H1 (cell line): Measurements from ENCODE around the gene LGALS1. TPM values are rescaled to one million over a fixed set of nuclear protein-coding genes. Genes with fewer than 3 reads are reported as not detected.

Experiments
- CTCF ChIA-PET: fragments of 300-600 bp; sonication (Branson Sonifier 250); formaldehyde crosslinking; loops from one replicate; lab custom pipeline; 2021; ENCODE audit not compliant: partially characterized antibody; lab: Charles Lee
- POLR2A ChIA-PET: fragments of 300-600 bp; sonication (Branson Sonifier 250); formaldehyde crosslinking; loops from one replicate; lab custom pipeline; 2021; ENCODE audit warnings: inconsistent platforms; ENCODE audit not compliant: partially characterized antibody; lab: Charles Lee
- DNase-seq, 2 experiments: peaks; one replicate each; pipeline versions ENCODE4 v3.0.0 to v3.0.0-alpha.2; 2010 to 2022; ENCODE audit warnings: low spot score in 2 of 2, low read depth in 1 of 2, mixed read lengths in 1 of 2
- FAIRE-seq: peaks from 2 replicates; lab custom pipeline; 2011; peaks lifted over from hg19 to GRCh38; lab: Jason Lieb, UNC
- H2AFZ ChIP-seq: 2 replicates; pipeline ENCODE4 v1.8.1; 2012; ENCODE audit warnings: low read length, inconsistent platforms
- H2AK5ac ChIP-seq: 2 replicates; pipeline ENCODE4 v1.6.1; 2013; ENCODE audit warnings: low read depth, low read length
- H2BK120ac ChIP-seq: replicated peaks from 2 replicates; pipeline ENCODE3; 2013; ENCODE audit warnings: low read depth, low read length, inconsistent platforms
- H2BK12ac ChIP-seq: 2 replicates; pipeline ENCODE4 v1.6.1; 2013; ENCODE audit warnings: low read depth, low read length
- H2BK15ac ChIP-seq: 2 replicates; pipeline ENCODE4 v1.6.1; 2013; ENCODE audit warnings: low read length
- H2BK20ac ChIP-seq: 2 replicates; pipeline ENCODE4 v1.6.1; 2013; ENCODE audit warnings: low read length
- H2BK5ac ChIP-seq: 2 replicates; pipeline ENCODE4 v1.6.1; 2013; ENCODE audit warnings: low read depth, low read length
- H3K14ac ChIP-seq: 2 replicates; pipeline ENCODE4 v1.6.1; 2013; ENCODE audit warnings: inconsistent platforms; ENCODE audit not compliant: insufficient read length
- H3K18ac ChIP-seq: 2 replicates; pipeline ENCODE4 v1.6.1; 2013; ENCODE audit warnings: low read length; ENCODE audit errors: extremely low read depth
- H3K23ac ChIP-seq: 2 replicates; pipeline ENCODE4 v1.6.1; 2013; ENCODE audit warnings: inconsistent platforms; ENCODE audit not compliant: insufficient read length
- H3K23me2 ChIP-seq: 2 replicates; pipeline ENCODE4 v1.6.1; 2013; ENCODE audit warnings: low read depth, low read length
- H3K27ac ChIP-seq: 2 replicates; pipeline ENCODE4 v1.6.1; 2011; ENCODE audit warnings: low read depth, low read length, inconsistent platforms
- H3K27me3 ChIP-seq, 4 experiments: replicated peaks in 1 of 4; 1 replicate in 1 of 4; 2 replicates in 3 of 4; pipeline versions ENCODE4 v1.6.1 to v1.8.1; 2011 to 2013; ENCODE audit warnings: low read length in 3 of 4, mild to moderate bottlenecking in 3 of 4, inconsistent platforms in 2 of 4, mixed read lengths in 2 of 4, moderate library complexity in 1 of 4; ENCODE audit not compliant: control insufficient read depth in 3 of 4, insufficient read depth in 3 of 4; ENCODE audit errors: extremely low read depth in 1 of 4
- H3K36me3 ChIP-seq, 4 experiments: 2 replicates each; pipeline versions ENCODE4 v1.6.1 to v1.8.1; 2011 to 2013; ENCODE audit warnings: mild to moderate bottlenecking in 4 of 4, low read length in 3 of 4, moderate library complexity in 2 of 4, control low read depth in 1 of 4, inconsistent platforms in 1 of 4; ENCODE audit not compliant: insufficient read depth in 4 of 4, control insufficient read depth in 2 of 4
- H3K4ac ChIP-seq: replicated peaks from 2 replicates; pipeline ENCODE3; 2013; ENCODE audit warnings: low read length, low read depth, mixed read lengths, inconsistent platforms; ENCODE audit not compliant: insufficient read length
- H3K4me1 ChIP-seq, 4 experiments: replicated peaks in 1 of 4; 1 replicate in 1 of 4; 2 replicates in 3 of 4; pipeline versions ENCODE4 v1.6.1 to v1.8.1; 2011 to 2013; ENCODE audit warnings: low read length in 3 of 4, inconsistent platforms in 2 of 4, mixed read lengths in 1 of 4; ENCODE audit not compliant: insufficient read depth in 4 of 4, control insufficient read depth in 3 of 4
- H3K4me2 ChIP-seq, 2 experiments: 2 replicates each; pipeline versions ENCODE4 v1.6.1 to v1.8.1; 2011 to 2013; ENCODE audit warnings: low read depth in 2 of 2, low read length in 2 of 2, control low read depth in 1 of 2, inconsistent platforms in 1 of 2, mild to moderate bottlenecking in 1 of 2; ENCODE audit not compliant: insufficient read depth in 1 of 2
- H3K4me3 ChIP-seq, 4 experiments: fragments of 200-600, 300-600 bp in 1 of 4; sonication (generic), shearing (Covaris generic), sonication (Bioruptor Twin) in 1 of 4; 2 replicates each; pipeline versions ENCODE4 v1.5.1 to v1.8.1; 2011 to 2016; ENCODE audit warnings: low read length in 4 of 4, low read depth in 3 of 4, control low read depth in 2 of 4, inconsistent platforms in 2 of 4, mild to moderate bottlenecking in 2 of 4, mixed read lengths in 1 of 4, moderate library complexity in 1 of 4; ENCODE audit not compliant: insufficient read depth in 2 of 4; ENCODE audit errors: extremely low read depth in 1 of 4
- H3K56ac ChIP-seq: replicated peaks from 2 replicates; pipeline ENCODE3; 2013; ENCODE audit warnings: low read depth, mild to moderate bottlenecking, mixed read lengths, low read length, inconsistent platforms; ENCODE audit not compliant: insufficient read length
- H3K79me1 ChIP-seq: 2 replicates; pipeline ENCODE4 v1.6.1; 2013; ENCODE audit warnings: low read depth, low read length, control low read depth
- H3K79me2 ChIP-seq, 2 experiments: 2 replicates each; pipeline versions ENCODE4 v1.6.1 to v1.8.1; 2012 to 2013; ENCODE audit warnings: low read length in 2 of 2, mild to moderate bottlenecking in 2 of 2, inconsistent platforms in 1 of 2; ENCODE audit not compliant: insufficient read depth in 2 of 2, control insufficient read depth in 1 of 2
- H3K9ac ChIP-seq, 4 experiments: replicated peaks in 1 of 4; 1 replicate in 1 of 4; 2 replicates in 3 of 4; pipeline versions ENCODE4 v1.6.1 to v1.8.1; 2011 to 2013; ENCODE audit warnings: low read depth in 3 of 4, low read length in 3 of 4, control low read depth in 2 of 4, mild to moderate bottlenecking in 2 of 4, moderate library complexity in 2 of 4, inconsistent platforms in 1 of 4; ENCODE audit errors: extremely low read depth in 1 of 4
- H3K9me3 ChIP-seq, 2 experiments: 2 replicates each; pipeline versions ENCODE4 v1.6.1 to v1.8.1; 2012 to 2013; ENCODE audit warnings: mild to moderate bottlenecking in 2 of 2, moderate library complexity in 2 of 2, control low read depth in 1 of 2, inconsistent platforms in 1 of 2, low read depth in 1 of 2, low read length in 1 of 2, mixed read lengths in 1 of 2; ENCODE audit not compliant: insufficient read depth in 2 of 2
- H4K20me1 ChIP-seq, 2 experiments: replicated peaks in 1 of 2; 2 replicates each; pipeline versions ENCODE3 to v1.8.1; 2011 to 2013; ENCODE audit warnings: inconsistent platforms in 2 of 2, low read length in 2 of 2, mild to moderate bottlenecking in 1 of 2; ENCODE audit not compliant: insufficient read depth in 2 of 2, control insufficient read depth in 1 of 2
- H4K5ac ChIP-seq: 2 replicates; pipeline ENCODE4 v1.6.1; 2013; ENCODE audit warnings: low read length, low read depth, mixed read lengths, inconsistent platforms; ENCODE audit not compliant: insufficient read length
- H4K8ac ChIP-seq: 2 replicates; pipeline ENCODE4 v1.8.0; 2013; ENCODE audit warnings: mild to moderate bottlenecking, moderate library complexity, low read length, inconsistent platforms; ENCODE audit not compliant: insufficient read depth; ENCODE audit errors: extremely low read depth
- H4K91ac ChIP-seq: replicated peaks from 2 replicates; pipeline ENCODE3; 2013; ENCODE audit warnings: low read length, mixed read lengths, inconsistent platforms; ENCODE audit not compliant: insufficient read length
- ASH2L ChIP-seq: fragments of 200-600, 300-600 bp; sonication (generic); IDR thresholded peaks from one replicate; pipeline ENCODE4 v1.7.1; 2017; ENCODE audit warnings: low read length
- CBX8 ChIP-seq: fragments of 300-800, 300-1000 bp; sonication (generic); IDR thresholded peaks from 2 replicates; pipeline ENCODE4 v1.7.1; 2016; ENCODE audit warnings: low read depth, low read length, borderline replicate concordance
- CHD1 ChIP-seq: IDR thresholded peaks from 2 replicates; pipeline ENCODE4 v1.6.1; 2012; ENCODE audit warnings: low read depth, low read length, improper control_type of control experiment
- CTBP2 ChIP-seq: IDR thresholded peaks from 2 replicates; pipeline ENCODE4 v1.7.0; 2011; ENCODE audit warnings: borderline replicate concordance, mild to moderate bottlenecking, moderate library complexity, mixed read lengths, low read length; ENCODE audit not compliant: insufficient read depth, insufficient read length
- NANOG ChIP-seq: IDR thresholded peaks from 2 replicates; pipeline ENCODE4 v1.6.1; 2011; ENCODE audit warnings: low read length, low read depth, mild to moderate bottlenecking, inconsistent platforms; ENCODE audit not compliant: insufficient read depth, poor library complexity, severe bottlenecking
- NRF1 ChIP-seq: IDR thresholded peaks from 2 replicates; pipeline ENCODE4 v1.6.1; 2011; ENCODE audit warnings: mild to moderate bottlenecking, low read depth, low read length, improper control_type of control experiment
- SP1 ChIP-seq: IDR thresholded peaks from 2 replicates; pipeline ENCODE4 v1.6.1; 2011; ENCODE audit warnings: low read depth, low read length
- TEAD4 ChIP-seq: IDR thresholded peaks from 2 replicates; pipeline ENCODE4 v1.6.1; 2012; ENCODE audit warnings: low read depth, low read length, inconsistent platforms, mixed read lengths
- WGBS, 2 experiments: shearing (Covaris generic) in 1 of 2; methylation state at CpG; one replicate each; pipeline versions ENCODE4 v1.1.6 to v1.1.7; 2013 to 2015; ENCODE audit warnings: low lambda C conversion rate in 2 of 2, mixed read lengths in 2 of 2, inconsistent platforms in 1 of 2, low coverage in 1 of 2, missing lambda C conversion rate in 1 of 2; ENCODE audit not compliant: insufficient replicate concordance in 2 of 2, insufficient coverage in 1 of 2, insufficient read length in 1 of 2; ENCODE audit errors: extremely low coverage in 1 of 2, missing lambda C conversion rate in 1 of 2; 5-methylcytosine and 5-hydroxymethylcytosine counted together
- polyA plus RNA-seq, 7 experiments: library from polyadenylated mRNA; depleted of rRNA in 3 of 7; stranded (reverse) in 5 of 7; unstranded in 2 of 7; fragments of >200 nt in 5 of 7; fragments of 200-250 nt in 2 of 7; gene quantifications; 1 replicate in 5 of 7; 2 replicates in 1 of 7; 4 replicates in 1 of 7; pipeline versions ENCODE4 v1.2.1 to v1.2.3, GENCODE V29; 2011 to 2013; ENCODE audit warnings: missing spikeins in 2 of 7, mixed read lengths in 2 of 7
- total RNA-seq: library from RNA; stranded (reverse); fragmentation: NEBNext Ultra II Directional; extraction: Animal tissue kit (Norgen Biotek cat#: 25700); gene quantifications from 2 replicates; pipeline ENCODE4 v1.2.1, GENCODE V29; 2021

Gene LGALS1
- total and polyA plus RNA-seq, 2 of the 8 experiments (the other 6 are each of a cell fraction or from before 2014, with no cell fraction given): 12.0 to 92.4 TPM

DNA sequence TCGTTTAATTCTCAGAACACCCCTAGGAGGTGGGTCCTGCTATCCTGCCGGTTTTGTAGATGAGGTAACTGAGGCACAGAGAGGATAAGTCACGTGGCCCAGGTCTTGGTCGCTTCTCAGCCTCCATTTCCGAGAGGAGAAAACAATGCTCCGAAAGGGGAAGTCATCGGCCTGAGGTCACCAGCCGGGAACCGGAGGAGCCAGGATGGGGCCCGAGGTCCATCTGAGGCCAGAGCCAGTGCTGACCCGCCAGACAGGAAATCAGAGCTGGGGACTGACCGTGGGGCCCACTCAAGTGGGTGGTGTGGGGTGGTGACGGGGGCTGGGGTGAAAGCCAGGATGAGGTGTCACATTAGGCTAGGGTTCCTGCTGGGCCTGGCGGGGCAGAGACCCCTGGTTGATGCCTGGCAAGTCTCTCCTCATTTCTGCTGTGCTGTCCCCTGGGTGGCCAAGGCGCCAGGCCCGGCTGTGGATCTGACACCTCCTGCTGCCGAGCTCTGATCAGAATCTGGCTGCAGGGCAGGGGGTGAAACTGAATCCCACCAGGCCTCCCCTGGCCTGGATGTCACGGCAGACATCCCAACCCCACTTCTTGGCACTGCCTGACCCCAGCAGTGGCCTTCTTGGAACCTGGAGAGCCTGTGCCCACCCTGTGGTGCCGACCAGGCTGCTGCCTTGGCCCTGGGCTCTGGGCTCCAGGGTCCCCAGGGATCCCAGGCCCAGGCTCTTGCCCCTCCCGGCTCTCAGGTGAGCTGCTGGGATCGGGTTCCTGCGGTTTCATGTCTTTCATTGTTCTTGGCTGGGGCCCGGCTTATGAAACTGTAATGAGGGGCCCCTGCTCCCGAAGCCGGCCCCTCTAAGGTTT lies 33.4 kb downstream of the LGALS1 start:
- Histone ChIP-seq H3K18ac (no peak overlapping the region), H3K36me3 (peaks cover 9 to 46% (median 21%) of the 10 kb centered on the region in 4 experiments; a peak in 7 of 8 replicates), H3K79me2 (no peaks in the 10 kb centered on the region), H3K14ac (no peak overlapping the region), H3K79me1 (no peaks in the 10 kb centered on the region), H3K9me3 (no peaks in the 10 kb centered on the region; a peak in 1 of 4 replicates), H3K4ac (no peak overlapping the region), H3K4me3 (no peak overlapping the region), H3K4me2 (no peak overlapping the region), H3K27ac (no peak overlapping the region), H2AFZ (no peak overlapping the region), H2BK12ac (no peak overlapping the region), H2BK120ac (no peak overlapping the region), H3K9ac (no peak overlapping the region), H3K27me3 (no peaks in the 10 kb centered on the region), H4K5ac (no peak overlapping the region), H4K20me1 (peaks cover 6 to 8% of the 10 kb centered on the region in 2 experiments), H3K4me1 (peaks cover 0 to 5% (median 0%) of the 10 kb centered on the region in 4 experiments; a peak in 1 of 7 replicates), H2BK15ac (no peak overlapping the region), H3K23ac (no peak overlapping the region), H3K23me2 (no peaks in the 10 kb centered on the region), H2BK20ac (no peak overlapping the region), H4K8ac (no peak overlapping the region), H2BK5ac (peak overlapping the region; percentile 52; the same call in 1 of the 2 replicates), H2AK5ac (no peak overlapping the region), H4K91ac (no peak overlapping the region), H3K56ac (no peak overlapping the region)
- ChIA-PET POLR2A (interaction anchor here (0.8 to 5.3 kb wide), 5 partner anchors 10 to 41 kb away, joined by 3 to 30 read pairs (median 3); partner anchors contain the start of gene TRIOBP), CTCF (interaction anchor here (0.6 to 1.3 kb wide), 4 partner anchors 10 to 67 kb away, joined by 3 to 4 read pairs (median 3); no protein-coding TSS in a partner anchor)
- 99% methylated on average over 16 of the region's 25 CpGs; no CpG with 5 or more reads in 1 of the 2 experiments for WGBS, 2 experiments
- DNase-seq (no peak), FAIRE-seq (no peak)
- no peak for TF ChIP-seq SP1
- TF ChIP-seq NRF1: no peak
- no peak for TF ChIP-seq CHD1
- TF ChIP-seq CBX8: no peak
- no peak for TF ChIP-seq TEAD4
- TF ChIP-seq CTBP2: no peak
- no peak for TF ChIP-seq NANOG
- no peak for TF ChIP-seq ASH2L
